Skeletal muscle tissue (tissue), 4 donors: ENCODE data around the gene STARD13. TPM values are rescaled to one million over a fixed set of nuclear protein-coding genes. Genes with fewer than 3 reads are reported as not detected.
A peak's percentile ranks its signal among the peaks of the same experiment; 100 is the strongest.

Source experiments
- H3K27ac ChIP-seq: one replicate; pipeline ENCODE4 v1.7.0; 2013; ENCODE audit warnings: mild to moderate bottlenecking, low read depth, low read length, inconsistent platforms
- H3K27me3 ChIP-seq, 3 donors: one replicate each; pipeline ENCODE4 v1.7.0; 2013; ENCODE audit warnings: low read length in 3 of 3; ENCODE audit not compliant: control insufficient read depth in 3 of 3, insufficient read depth in 3 of 3
- H3K36me3 ChIP-seq, 3 donors: one replicate each; pipeline ENCODE4 v1.7.0; 2013; ENCODE audit warnings: low read length in 3 of 3; ENCODE audit not compliant: control insufficient read depth in 3 of 3, insufficient read depth in 3 of 3
- H3K4me1 ChIP-seq, 3 donors: one replicate each; pipeline ENCODE4 v1.7.0; 2013; ENCODE audit warnings: low read length in 3 of 3, mild to moderate bottlenecking in 3 of 3; ENCODE audit not compliant: control insufficient read depth in 3 of 3, insufficient read depth in 3 of 3
- H3K4me3 ChIP-seq, 3 donors: one replicate each; pipeline ENCODE4 v1.7.0; 2013; ENCODE audit warnings: low read length in 3 of 3
- H3K9ac ChIP-seq, 3 donors: one replicate each; pipeline ENCODE4 v1.7.0; 2013; ENCODE audit warnings: low read length in 3 of 3, mild to moderate bottlenecking in 3 of 3, moderate library complexity in 2 of 3, low read depth in 1 of 3
- H3K9me3 ChIP-seq, 3 donors: one replicate each; pipeline ENCODE4 v1.7.0; 2013; ENCODE audit warnings: low read length in 3 of 3; ENCODE audit not compliant: control insufficient read depth in 3 of 3
- total RNA-seq: library from RNA; depleted of rRNA; stranded (reverse); fragments of >200 nt; gene quantifications from one replicate; pipeline ENCODE4 v1.2.3, GENCODE V29; 2014
- donor health status: Osteomylitis.

STARD13 gene
- total RNA-seq, 1 donor from 2014 or later: 30.3 TPM

- Histone ChIP-seq H3K9me3 (no peaks in the 10 kb centered on the region), H3K9ac (no peak overlapping the region), H3K27ac (no peak overlapping the region), H3K4me1 (peaks cover 0 to 6% (median 5%) of the 10 kb centered on the region in 3 donors), H3K27me3 (no peaks in the 10 kb centered on the region), H3K4me3 (no peak overlapping the region), H3K36me3 (no peaks in the 10 kb centered on the region)
Measured at GRCh38 chr13:33287142-33287882, 1.8 kb upstream of the STARD13 start.

- Histone ChIP-seq H3K4me1 (peaks cover 0 to 8% (median 5%) of the 10 kb centered on the region in 3 donors), H3K4me3 (peak overlapping the region; percentile 87 to 98 (median 95)), H3K27ac (peak overlapping the region; percentile 87), H3K27me3 (no peaks in the 10 kb centered on the region), H3K36me3 (no peaks in the 10 kb centered on the region), H3K9ac (peak overlapping the region; percentile 83 to 98 (median 89)), H3K9me3 (no peaks in the 10 kb centered on the region)
Measured at GRCh38 chr13:33286128-33286527, 573 bp upstream of the STARD13 start.

GRCh38 chr13:33284916-33285315 is 639 bp downstream of the STARD13 start:
- H3K4me1 ChIP-seq: peaks cover 7 to 16% (median 15%) of the 10 kb centered on the region in 3 donors

GRCh38 chr13:33284031-33284430 is 1.5 kb downstream of the STARD13 start:
- Histone ChIP-seq H3K9ac (peak overlapping the region; percentile 9 to 98 (median 83)), H3K4me3 (peak overlapping the region in 2 of 3 donors; percentile 4 to 98), H3K27ac (peak overlapping the region; percentile 87), H3K4me1 (peaks cover 14 to 24% (median 24%) of the 10 kb centered on the region in 3 donors), H3K36me3 (no peaks in the 10 kb centered on the region), H3K9me3 (no peaks in the 10 kb centered on the region), H3K27me3 (no peaks in the 10 kb centered on the region)

More at GRCh38 chr13:33284916-33285315, 639 bp downstream of the STARD13 start:
- Histone ChIP-seq H3K9me3 (no peaks in the 10 kb centered on the region), H3K27ac (peak overlapping the region; percentile 87), H3K27me3 (no peaks in the 10 kb centered on the region), H3K36me3 (no peaks in the 10 kb centered on the region), H3K4me3 (peak overlapping the region; percentile 87 to 98 (median 95)), H3K9ac (peak overlapping the region; percentile 83 to 98 (median 89))

GRCh38 chr13:33283195-33283911 is 2.2 kb downstream of the STARD13 start:
- H3K27ac ChIP-seq: no peak overlapping the region
- H3K4me1 ChIP-seq: peaks cover 20 to 30% (median 25%) of the 10 kb centered on the region in 3 donors
- H3K27me3 ChIP-seq: no peaks in the 10 kb centered on the region
- H3K36me3 ChIP-seq: no peaks in the 10 kb centered on the region
- H3K9ac ChIP-seq: no peak overlapping the region
- H3K9me3 ChIP-seq: no peaks in the 10 kb centered on the region
- H3K4me3 ChIP-seq: peak overlapping the region in 1 of 3 donors; percentile 98

GRCh38 chr13:33281951-33282595 is 3.5 kb downstream of the STARD13 start:
- Histone ChIP-seq H3K9me3 (no peaks in the 10 kb centered on the region), H3K9ac (no peak overlapping the region), H3K27ac (no peak overlapping the region), H3K4me1 (peaks cover 23 to 39% (median 37%) of the 10 kb centered on the region in 3 donors), H3K36me3 (no peaks in the 10 kb centered on the region), H3K4me3 (no peak overlapping the region), H3K27me3 (no peaks in the 10 kb centered on the region)

GRCh38 chr13:33280923-33281322 is 4.6 kb downstream of the STARD13 start:
- Histone ChIP-seq H3K27ac (peak overlapping the region; percentile 66), H3K9ac (no peak overlapping the region), H3K27me3 (no peaks in the 10 kb centered on the region), H3K4me3 (no peak overlapping the region), H3K9me3 (no peaks in the 10 kb centered on the region), H3K36me3 (no peaks in the 10 kb centered on the region), H3K4me1 (peaks cover 23 to 45% (median 39%) of the 10 kb centered on the region in 3 donors)

GRCh38 chr13:33280279-33280905 is 5.2 kb downstream of the STARD13 start:
- Histone ChIP-seq H3K27me3 (no peaks in the 10 kb centered on the region), H3K4me3 (peak overlapping the region in 1 of 3 donors; percentile 6), H3K27ac (peak overlapping the region; percentile 66), H3K9me3 (no peaks in the 10 kb centered on the region), H3K4me1 (peaks cover 23 to 45% (median 38%) of the 10 kb centered on the region in 3 donors), H3K36me3 (no peaks in the 10 kb centered on the region), H3K9ac (no peak overlapping the region)

GRCh38 chr13:33279414-33280278 is 5.9 kb downstream of the STARD13 start:
- Histone ChIP-seq H3K36me3 (no peaks in the 10 kb centered on the region), H3K4me1 (peaks cover 23 to 45% (median 35%) of the 10 kb centered on the region in 3 donors), H3K27ac (peak overlapping the region; percentile 66), H3K4me3 (peak overlapping the region in 1 of 3 donors; percentile 6), H3K27me3 (no peaks in the 10 kb centered on the region), H3K9ac (no peak overlapping the region), H3K9me3 (no peaks in the 10 kb centered on the region)
